ENCODE measurements around the gene NELFCD. TPM values are rescaled to one million over a fixed set of nuclear protein-coding genes. Genes with fewer than 3 reads are reported as not detected.
A peak's percentile ranks its signal among the peaks of the same experiment; 100 is the strongest.

Gene NELFCD
- total RNA-seq = 10 to 100 TPM; 32.8 to 43.6 (median 34.2) TPM
- 10 to 100 TPM; 24.1 to 41.1 (median 38.8) TPM for polyA plus RNA-seq
- long read RNA-seq, donor 1, transcript NELFCD-213 (15 exons, 2,305 nt) = major isoform, 18 of 32 reads
- long read RNA-seq, donor 1, partial matches to known transcripts = 4 of 32 reads
- long read RNA-seq, donor 1, other reads (novel, unspliced or antisense) = 9 of 32 reads
- long read RNA-seq, donor 2, transcript NELFCD-213 (15 exons, 2,305 nt) = major isoform, 30 of 69 reads
- long read RNA-seq, donor 2, partial matches to known transcripts = 20 of 69 reads
- long read RNA-seq, donor 2, other reads (novel, unspliced or antisense) = 17 of 69 reads

- H3K4me3 ChIP-seq = peak within 1 kb of the TSS; percentile 70
- peak; percentile 87 to 94 for DNase-seq
- peak within 1 kb of the TSS; percentile 93 for H3K27ac ChIP-seq
- TF ChIP-seq CTCF (IDR thresholded peaks at IDR 0.05) = no peak
- peaks cover under 1% of the 10 kb centered on the region for H3K9me3 ChIP-seq
- H3K27me3 ChIP-seq (ENCODE audit: insufficient read depth in 3 of 3, low read length in 2 of 3) = no peaks in the 10 kb centered on the region
- 5 to 11% (median 10%) methylated on average over 45 to 109 of the region's 109 CpGs for WGBS, 3 donors
- peak; percentile 92 to 96 (median 94) for ATAC-seq
- intact Hi-C loops (cut with DNase I) = loop anchor here (5.0 kb wide), 4 partner anchors 51 to 89 kb away; partner anchors contain the start of gene ATP5F1E (in 1 of the 2)
- peaks cover 0 to 3% of the 10 kb centered on the region in 2 donors for H3K36me3 ChIP-seq (ENCODE audit: insufficient read depth in 1 of 2, low read depth in 1 of 2)
- H3K4me1 ChIP-seq = peaks cover 35% of the 10 kb centered on the region
Observed at GRCh38 chr20:58980711-58981627, at the start of gene NELFCD. NELFCD (plus strand) TSS chr20:58981256; CDS start chr20:58981310, 54 bp downstream.

- Histone ChIP-seq H3K27ac (no peak overlapping the region), H3K9me3 (peaks cover 10% of the 10 kb centered on the region), H3K36me3 (ENCODE audit: insufficient read depth in 1 of 2, low read depth in 1 of 2) (no peaks in the 10 kb centered on the region), H3K27me3 (ENCODE audit: insufficient read depth in 3 of 3, low read length in 2 of 3) (no peaks in the 10 kb centered on the region), H3K4me1 (no peaks in the 10 kb centered on the region), H3K4me3 (no peak overlapping the region)
- 87 to 91% (median 90%) methylated on average over 5 of the region's 5 CpGs for WGBS, 3 donors
- intact Hi-C loops (cut with DNase I) = no loop called here
- ATAC-seq (no peak), DNase-seq (no peak)
- TF ChIP-seq CTCF (IDR thresholded peaks at IDR 0.05) = no peak
Observed at GRCh38 chr20:58932170-58932569, 48.9 kb upstream of the NELFCD start.

- Histone ChIP-seq H3K4me1 (no peaks in the 10 kb centered on the region), H3K4me3 (no peak overlapping the region), H3K36me3 (ENCODE audit: insufficient read depth in 1 of 2, low read depth in 1 of 2) (no peaks in the 10 kb centered on the region), H3K9me3 (peaks cover 10% of the 10 kb centered on the region), H3K27me3 (ENCODE audit: insufficient read depth in 3 of 3, low read length in 2 of 3) (no peaks in the 10 kb centered on the region), H3K27ac (no peak overlapping the region)
- DNase-seq = no peak
- TF ChIP-seq CTCF (IDR thresholded peaks at IDR 0.05) = no peak
- intact Hi-C loops (cut with DNase I) = no loop called here
- ATAC-seq = no peak
- 82 to 87% (median 83%) methylated on average over 2 of the region's 2 CpGs for WGBS, 3 donors
Observed at GRCh38 chr20:58938078-58938477, 43.0 kb upstream of the NELFCD start.

GRCh38 chr20:58938541-58938940, 42.5 kb upstream of the NELFCD start:
- WGBS, 3 donors = 67 to 79% (median 77%) methylated on average over 1 of the region's 1 CpG
- no peaks in the 10 kb centered on the region for H3K4me1 ChIP-seq
- TF ChIP-seq CTCF (IDR thresholded peaks at IDR 0.05) = no peak
- no peaks in the 10 kb centered on the region for H3K27me3 ChIP-seq (ENCODE audit: insufficient read depth in 3 of 3, low read length in 2 of 3)
- ATAC-seq = no peak
- H3K4me3 ChIP-seq = no peak overlapping the region
- no peaks in the 10 kb centered on the region for H3K36me3 ChIP-seq (ENCODE audit: insufficient read depth in 1 of 2, low read depth in 1 of 2)
- H3K9me3 ChIP-seq = peaks cover 10% of the 10 kb centered on the region
- no peak for DNase-seq
- intact Hi-C loops (cut with DNase I) = no loop called here
- no peak overlapping the region for H3K27ac ChIP-seq
